IPS DF 4.7 (cell line): Measurements from ENCODE around the gene RIN1.

ENCODE experiments used
- DNase-seq: peaks from one replicate; pipeline ENCODE4 v3.0.0-alpha.2; 2013; ENCODE audit warnings: low spot score; ENCODE audit errors: extremely low read depth

RIN1 gene

GRCh38 chr11:66335531-66336233 lies 552 bp downstream of the RIN1 start:
- DNase-seq: no peak

- no peak for DNase-seq
These were observed 1.4 kb downstream of the RIN1 start for GRCh38 chr11:66334605-66335442.

GRCh38 chr11:66333896-66334604 lies 2.2 kb downstream of the RIN1 start:
- DNase-seq: no peak

DNA sequence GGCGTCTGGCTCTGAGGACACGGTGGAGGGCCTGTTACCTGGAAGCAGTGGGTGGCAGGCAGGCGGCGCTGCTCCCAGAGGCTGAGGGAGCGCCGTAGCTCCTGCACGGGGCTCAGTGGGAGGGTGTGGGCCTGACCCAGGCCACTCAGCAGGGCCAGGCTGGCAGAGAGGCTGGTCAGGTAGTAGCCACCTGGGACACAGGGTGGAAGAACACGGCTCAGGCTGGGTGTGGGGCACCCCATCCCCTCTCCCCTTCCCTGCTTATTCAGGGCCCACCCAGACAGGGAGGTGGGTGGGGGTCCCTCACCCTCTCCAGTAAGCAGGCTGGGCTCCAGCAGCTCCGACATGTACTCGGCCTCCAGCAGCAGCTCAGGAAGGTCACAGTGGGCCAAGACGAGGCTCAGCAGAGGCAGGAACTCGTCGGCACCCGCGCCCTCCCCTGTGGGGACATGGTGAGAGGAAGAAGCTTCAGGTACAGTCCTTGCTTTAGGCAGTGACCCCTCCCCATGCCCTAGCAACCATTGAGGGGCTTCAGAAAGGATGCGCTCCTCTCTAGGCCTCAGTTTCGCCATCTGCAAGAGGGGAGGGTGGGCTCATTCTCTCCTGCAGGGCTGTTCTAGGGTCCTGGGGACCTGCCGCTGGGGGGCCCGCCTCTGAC lies 2.9 kb downstream of the RIN1 start:
- DNase-seq: no peak

DNA sequence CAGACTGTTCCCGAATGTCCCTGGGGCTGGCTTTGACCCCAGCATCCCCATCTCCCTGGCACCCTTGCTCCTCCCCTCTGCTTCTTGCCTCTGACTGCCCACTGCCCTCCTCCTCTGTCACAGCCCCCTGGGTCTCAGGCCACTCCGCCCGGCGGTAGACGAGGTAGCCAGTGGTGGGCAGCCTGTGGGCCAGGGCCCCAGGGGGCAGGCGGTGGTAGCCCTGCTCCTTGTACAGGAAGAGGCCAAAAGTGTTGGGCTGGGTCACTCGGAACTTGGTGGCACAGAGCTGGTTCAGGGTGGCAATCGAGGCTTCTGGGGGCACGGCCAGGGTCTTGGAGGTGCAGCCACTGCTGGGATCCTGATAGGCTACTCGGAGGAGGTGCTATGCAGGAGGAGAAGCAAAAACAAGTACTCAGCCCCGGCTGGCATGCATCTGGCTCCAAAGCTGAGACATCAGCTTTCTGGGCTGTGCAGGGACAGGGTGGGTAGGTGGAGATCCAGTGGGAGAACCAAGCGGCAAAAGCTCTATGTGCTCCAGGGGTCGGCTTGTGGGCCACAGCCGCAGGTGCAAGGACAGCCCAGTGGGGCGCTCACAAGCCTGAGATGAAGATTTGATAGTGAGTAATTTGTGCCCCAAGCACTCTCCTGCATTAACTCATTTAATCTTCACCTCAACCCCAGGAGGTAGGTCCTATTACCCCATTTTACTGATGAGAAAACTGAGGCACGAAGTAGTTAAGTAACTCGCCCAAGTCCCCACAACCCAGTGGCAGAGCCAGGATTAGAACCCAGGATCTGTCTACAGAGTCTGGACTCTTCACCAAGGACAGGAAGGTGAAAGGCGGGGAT lies 3.6 kb downstream of the RIN1 start:
- no peak for DNase-seq

GRCh38 chr11:66331542-66332370 lies 4.5 kb downstream of the RIN1 start:
- no peak for DNase-seq

DNA sequence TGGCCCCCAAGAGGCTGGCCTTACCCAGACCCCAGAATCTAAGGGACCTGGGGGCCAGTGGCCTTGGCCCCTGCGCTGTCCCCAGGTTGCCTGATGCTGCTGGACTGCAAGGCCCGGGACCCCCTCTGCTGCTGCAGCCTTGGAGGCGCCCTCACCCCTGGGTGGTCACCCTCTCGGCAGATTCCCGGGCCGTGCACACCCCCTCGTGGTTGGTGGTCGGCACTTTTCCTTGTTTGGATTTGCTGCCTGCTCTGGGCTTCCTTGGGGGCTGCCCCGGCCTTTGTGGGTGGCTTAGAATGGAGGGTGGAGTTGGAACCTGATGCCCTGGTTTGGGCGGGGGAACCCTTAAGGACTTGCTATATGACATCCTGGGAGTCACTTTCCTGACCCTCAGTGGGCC lies 5.3 kb downstream of the RIN1 start:
- no peak for DNase-seq

DNA sequence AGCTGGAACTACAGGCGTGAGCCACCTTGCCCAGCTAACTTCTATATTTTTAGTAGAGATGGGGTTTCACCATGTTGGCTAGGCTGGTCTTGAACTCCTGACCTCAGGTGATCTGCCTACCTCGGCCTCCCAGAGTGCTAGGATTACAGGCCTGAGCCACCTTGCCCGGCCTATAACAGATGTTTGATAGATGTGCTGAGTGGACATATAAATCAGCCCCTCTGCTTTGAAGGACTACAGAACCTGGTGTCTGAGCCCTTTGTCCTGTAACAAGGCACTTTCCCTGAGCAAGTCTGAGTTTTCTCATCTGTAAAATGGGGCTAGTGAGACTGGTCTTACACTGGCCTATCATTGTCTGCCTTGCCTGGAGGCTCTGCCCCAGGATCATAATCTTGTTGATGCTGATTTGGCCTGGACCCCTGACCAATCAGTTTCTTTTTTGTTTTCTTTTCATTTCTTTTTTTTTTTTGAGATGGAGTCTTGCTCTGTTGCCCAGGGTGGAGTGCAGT lies 7.0 kb downstream of the RIN1 start:
- DNase-seq: no peak

GRCh38 chr11:66328302-66329144 lies 7.7 kb downstream of the RIN1 start:
- no peak for DNase-seq

DNA sequence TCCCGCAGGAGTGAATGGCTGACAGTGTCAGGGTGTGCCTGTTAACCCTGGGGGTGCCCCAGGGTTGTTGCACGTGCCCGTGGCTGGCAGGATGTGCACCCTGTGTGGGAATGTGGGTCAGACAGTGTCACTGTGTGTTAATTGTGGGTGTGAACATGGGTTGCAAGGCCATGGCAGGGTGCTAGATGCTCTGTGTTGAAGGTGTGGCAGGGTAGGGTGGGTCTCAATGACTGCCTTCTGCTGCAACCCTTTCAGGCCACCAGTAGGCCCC lies 8.3 kb downstream of the RIN1 start:
- DNase-seq: no peak

- DNase-seq: no peak
These were observed 8.8 kb downstream of the RIN1 start for GRCh38 chr11:66327171-66328030.

- DNase-seq: no peak
These were observed 9.7 kb downstream of the RIN1 start for GRCh38 chr11:66326261-66327111.

DNA sequence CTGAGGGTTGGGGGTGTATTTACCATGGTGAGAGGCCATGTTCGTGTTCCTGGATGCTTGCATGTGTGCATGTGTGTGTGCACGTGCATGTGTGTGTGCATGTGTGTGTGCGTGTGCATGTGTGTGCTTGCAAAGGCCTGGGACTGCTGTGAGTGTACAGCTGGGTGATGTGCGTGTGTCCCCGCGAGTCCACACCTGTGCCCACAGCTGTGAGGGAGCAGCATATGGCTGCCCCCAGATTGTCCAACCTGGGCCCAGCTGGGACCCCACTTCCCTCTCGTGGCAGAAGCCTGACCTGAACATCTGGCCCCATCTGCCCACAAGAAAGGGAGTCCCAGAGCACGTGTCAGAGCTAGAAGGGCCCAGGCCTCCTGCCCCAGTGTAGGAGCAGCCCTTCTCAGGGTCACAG lies 11.0 kb downstream of the RIN1 start:
- no peak for DNase-seq

GRCh38 chr11:66324664-66325063 lies 11.6 kb downstream of the RIN1 start:
- DNase-seq: no peak

- no peak for DNase-seq
These were observed 12.6 kb downstream of the RIN1 start for GRCh38 chr11:66323684-66324083.

GRCh38 chr11:66322732-66323427 lies 13.4 kb downstream of the RIN1 start:
- no peak for DNase-seq

DNA sequence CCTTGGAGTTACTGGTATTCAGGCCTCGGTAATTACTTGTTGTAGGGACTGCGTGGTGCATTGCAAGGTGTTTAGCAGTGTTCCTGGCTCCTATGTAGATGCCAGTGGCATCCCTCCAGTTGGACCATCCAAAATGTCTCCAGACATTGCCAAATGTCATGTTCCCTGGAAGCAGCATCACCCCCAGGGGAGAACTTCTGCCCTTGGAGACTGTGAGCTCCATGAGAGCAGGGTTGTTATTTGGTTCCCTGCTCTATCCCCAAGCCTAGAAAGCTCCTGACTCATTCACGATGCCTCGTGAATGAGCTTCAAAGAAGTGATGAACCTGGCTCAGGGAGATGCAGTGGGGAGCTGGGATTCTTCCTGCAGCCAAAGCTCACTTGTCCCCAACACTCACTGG lies 14.6 kb downstream of the RIN1 start:
- no peak for DNase-seq
